HepG2 (cell line): ENCODE data around the gene GLRA3. TPM values are rescaled to one million over a fixed set of nuclear protein-coding genes. Genes with fewer than 3 reads are reported as not detected.

Experiments used
- ATAC-seq: fragments of 200-7000 bp; cut with Tn5 transposase; 3 replicates; pipeline ENCODE4 v1.9.1; 2020; ENCODE audit warnings: mild to moderate bottlenecking, moderate library complexity
- BruUV-seq: library from RNA; stranded (reverse); fragments of 400-500 nt; replicated peaks from 2 replicates; lab custom pipeline; 2021; lab: Mats Ljungman, UMichigan
- CTCF ChIA-PET: fragments of 300-600 bp; formaldehyde crosslinking; extraction: SDS; loops from one replicate; lab custom pipeline; 2021; ENCODE audit warnings: low total read pairs, inconsistent platforms, low intra/inter-chr PET ratio; lab: Yijun Ruan, JAX
- POLR2A ChIA-PET: fragments of 350-600 bp; sonication (Branson Sonifier 250); formaldehyde crosslinking; loops from one replicate; lab custom pipeline; 2020; ENCODE audit warnings: antibody characterized with exemption, inconsistent platforms; lab: Yijun Ruan, JAX
- DNase-seq: peaks from one replicate; pipeline ENCODE4 v3.0.0-alpha.2; 2015; ENCODE audit warnings: low spot score
- FAIRE-seq: peaks from 3 replicates; lab custom pipeline; 2011; peaks lifted over from hg19 to GRCh38; lab: Jason Lieb, UNC
- H2AFZ ChIP-seq: one replicate; pipeline ENCODE4 v1.6.1; 2011; ENCODE audit warnings: low read length, inconsistent platforms
- H3K27ac ChIP-seq: fragments of 300-600 bp; 3 replicates; pipeline ENCODE4 v1.8.0; 2011; ENCODE audit warnings: mixed run types, mild to moderate bottlenecking, mixed read lengths, low read length, inconsistent platforms; ENCODE audit not compliant: insufficient read depth; ENCODE audit errors: extremely low read length
- H3K27me3 ChIP-seq, 2 experiments: fragments of 200-600 bp in 1 of 2; 2 replicates in 1 of 2; 3 replicates in 1 of 2; pipeline versions ENCODE4 v1.6.0 to v1.8.0; 2011; ENCODE audit warnings: low read length in 2 of 2, mild to moderate bottlenecking in 2 of 2, moderate library complexity in 2 of 2, inconsistent platforms in 1 of 2; ENCODE audit not compliant: insufficient read depth in 2 of 2, control insufficient read depth in 1 of 2
- H3K36me3 ChIP-seq, 2 experiments: fragments of 200-600 bp in 1 of 2; replicated peaks in 1 of 2; 2 replicates in 1 of 2; 3 replicates in 1 of 2; pipeline versions ENCODE4 v1.5.1 to v1.8.0; 2011; ENCODE audit warnings: low read length in 2 of 2, inconsistent platforms in 1 of 2; ENCODE audit not compliant: insufficient read depth in 2 of 2, control insufficient read depth in 1 of 2
- H3K4me1 ChIP-seq: 2 replicates; pipeline ENCODE4 v1.5.1; 2012; ENCODE audit warnings: low read length, inconsistent platforms; ENCODE audit not compliant: insufficient read depth
- H3K4me2 ChIP-seq: 2 replicates; pipeline ENCODE4 v1.6.0; 2011; ENCODE audit warnings: low read depth, low read length, inconsistent platforms
- H3K4me3 ChIP-seq, 3 experiments: fragments of 200-600 bp in 1 of 3; sonication (generic), shearing (Covaris generic) in 1 of 3; replicated peaks in 1 of 3; 2 replicates each; pipeline ENCODE4 v1.5.1; 2011 to 2016; ENCODE audit warnings: low read length in 3 of 3, inconsistent platforms in 2 of 3, low read depth in 2 of 3, mild to moderate bottlenecking in 2 of 3, control low read depth in 1 of 3, mixed read lengths in 1 of 3; ENCODE audit not compliant: insufficient read depth in 1 of 3
- H3K79me2 ChIP-seq: one replicate; pipeline ENCODE4 v1.6.1; 2011; ENCODE audit warnings: low read length, inconsistent platforms; ENCODE audit not compliant: insufficient read depth
- H3K9ac ChIP-seq: 2 replicates; pipeline ENCODE4 v1.6.0; 2011; ENCODE audit warnings: mild to moderate bottlenecking, low read depth, low read length, inconsistent platforms; ENCODE audit not compliant: insufficient read depth
- H3K9me3 ChIP-seq: 2 replicates; pipeline ENCODE4 v1.5.1; 2012; ENCODE audit warnings: mild to moderate bottlenecking, low read length
- H4K20me1 ChIP-seq: 2 replicates; pipeline ENCODE4 v1.6.0; 2011; ENCODE audit warnings: inconsistent platforms, mild to moderate bottlenecking, low read length, moderate library complexity; ENCODE audit not compliant: insufficient read depth
- EHMT2 ChIP-seq: fragments of 200-600 bp; sonication (generic); IDR thresholded peaks from 2 replicates; pipeline ENCODE4 v1.7.0; 2017; ENCODE audit warnings: antibody characterized with exemption, low read depth, low read length, borderline replicate concordance
- FOXJ3 ChIP-seq: sonication (generic); formaldehyde crosslinking; IDR thresholded peaks from 2 replicates; pipeline ENCODE4 v1.4.0; 2020; ENCODE audit warnings: missing genetic modification reagents, mild to moderate bottlenecking, borderline replicate concordance
- IKZF1 ChIP-seq: fragments of 450-650 bp; IDR thresholded peaks from 2 replicates; pipeline ENCODE4 v1.7.1; 2016
- MZF1 ChIP-seq: sonication (generic); formaldehyde crosslinking; IDR thresholded peaks from 2 replicates; pipeline ENCODE4 v1.8.1; 2023; ENCODE audit warnings: mild to moderate bottlenecking, missing genetic modification reagents, borderline replicate concordance
- PAXIP1 ChIP-seq: sonication (generic); formaldehyde crosslinking; conservative IDR thresholded peaks from 2 replicates; pipeline ENCODE4 v1.4.0; 2020; ENCODE audit warnings: mild to moderate bottlenecking, missing genetic modification reagents, moderate library complexity
- REXO4 ChIP-seq: sonication (generic); formaldehyde crosslinking; IDR thresholded peaks from 2 replicates; pipeline ENCODE4 v1.8.0; 2022; ENCODE audit warnings: missing genetic modification reagents, mild to moderate bottlenecking, borderline replicate concordance
- SSRP1 ChIP-seq: IDR thresholded peaks from 2 replicates; pipeline ENCODE4 v1.6.1; 2016; ENCODE audit warnings: control low read depth
- TFDP2 ChIP-seq: sonication (generic); formaldehyde crosslinking; IDR thresholded peaks from 2 replicates; pipeline ENCODE4 v1.4.0; 2020; ENCODE audit warnings: missing genetic modification reagents
- ZKSCAN1 ChIP-seq: fragments of 150-350 bp; IDR thresholded peaks from 2 replicates; pipeline ENCODE4 v1.6.1; 2014; ENCODE audit warnings: low read length
- ZNF264 ChIP-seq: sonication (generic); formaldehyde crosslinking; IDR thresholded peaks from 2 replicates; pipeline ENCODE4 v1.4.0; 2020; ENCODE audit warnings: missing genetic modification reagents
- ZNF282 ChIP-seq: fragments of 450-650 bp; IDR thresholded peaks from 2 replicates; pipeline ENCODE4 v1.6.1; 2018; ENCODE audit not compliant: partially characterized antibody
- ZNF644 ChIP-seq: IDR thresholded peaks from 2 replicates; pipeline ENCODE4 v1.6.1; 2016; ENCODE audit warnings: low read depth
- ZNF710 ChIP-seq: sonication (generic); formaldehyde crosslinking; IDR thresholded peaks from 2 replicates; pipeline ENCODE4 v1.5.0; 2020; ENCODE audit warnings: mild to moderate bottlenecking, missing genetic modification reagents, borderline replicate concordance
- ZNF788 ChIP-seq: sonication (generic); formaldehyde crosslinking; IDR thresholded peaks from 2 replicates; pipeline ENCODE4 v1.5.0; 2020; ENCODE audit warnings: mild to moderate bottlenecking, missing genetic modification reagents, borderline replicate concordance
- WGBS: methylation state at CpG from one replicate; pipeline ENCODE4 v1.1.6; 2017; ENCODE audit warnings: low lambda C conversion rate; 5-methylcytosine and 5-hydroxymethylcytosine counted together
- in situ Hi-C: cut with HindIII; loops from 2 replicates; pipeline ENCODE4 v1.10.0; 2017; ENCODE audit warnings: low pct_unique_long_range_greater_than_20kb; ENCODE audit not compliant: extremely low pct_ligation_motif_present
- intact Hi-C: fragments of 100-400 bp; cut with micrococcal nuclease; formaldehyde crosslinking; loops from one replicate; pipeline ENCODE4 v1.10.0; 2022; ENCODE audit not compliant: unreplicated experiment
- polyA plus RNA-seq, 8 experiments: library from polyadenylated mRNA; depleted of rRNA in 3 of 8; stranded (reverse) in 7 of 8; unstranded in 1 of 8; fragments of >200 nt; fragmentation: Illumina TruSeq in 4 of 8; extraction: Trizol in 4 of 8; gene quantifications; 2 replicates each; pipeline versions ENCODE4 v1.2.1 to v1.2.3, GENCODE V29; 2011 to 2016; ENCODE audit warnings: low read depth in 4 of 8, missing spikeins in 1 of 8, mixed read lengths in 1 of 8; ENCODE audit not compliant: insufficient read depth in 1 of 8
- total RNA-seq, 5 experiments: library from RNA; depleted of rRNA; stranded (reverse); fragments of >200 nt; fragmentation: Illumina TruSeq; extraction: Trizol; gene quantifications; 2 replicates each; pipeline ENCODE4 v1.2.3, GENCODE V29; 2016; ENCODE audit warnings: low read depth in 1 of 5

GLRA3 gene
- total and polyA plus RNA-seq, 2 of the 13 experiments (the other 11 are each of a cell fraction or from before 2014, with no cell fraction given): not detected

- no peak for DNase-seq
- no peak overlapping the region for H3K4me2 ChIP-seq
- no peak overlapping the region for H2AFZ ChIP-seq
- no peaks in the 10 kb centered on the region for H4K20me1 ChIP-seq
- no peaks in the 10 kb centered on the region for H3K4me1 ChIP-seq
- ATAC-seq: no peak
- TF ChIP-seq FOXJ3: no peak
- no peak for TF ChIP-seq PAXIP1
- TF ChIP-seq TFDP2 (CRISPR knock-in tag): no peak
- no peak for TF ChIP-seq ZNF710 (CRISPR knock-in tag)
- TF ChIP-seq ZKSCAN1: no peak
- TF ChIP-seq IKZF1: no peak
- no peak for TF ChIP-seq MZF1 (CRISPR knock-in tag)
- TF ChIP-seq EHMT2: no peak
- TF ChIP-seq SSRP1 (CRISPR knock-in tag): no peak
- no peak for TF ChIP-seq ZNF282
- TF ChIP-seq ZNF264 (CRISPR knock-in tag): no peak
- TF ChIP-seq REXO4 (CRISPR knock-in tag): no peak
- no peak for TF ChIP-seq ZNF644 (CRISPR knock-in tag)
- no peak for TF ChIP-seq ZNF788 (CRISPR knock-in tag)
- ChIA-PET POLR2A (no interaction called here), CTCF (no interaction called here)
- no peak overlapping the region for H3K4me3 ChIP-seq
- BruUV-seq: no TSS peak
- H3K9ac ChIP-seq: no peak overlapping the region
- no peaks in the 10 kb centered on the region for H3K9me3 ChIP-seq
- no peaks in the 10 kb centered on the region for H3K27me3 ChIP-seq
- no peaks in the 10 kb centered on the region for H3K36me3 ChIP-seq
- intact Hi-C loops: no loop called here
- no peaks in the 10 kb centered on the region for H3K79me2 ChIP-seq
- WGBS: 0% methylated on average over 2 of the region's 2 CpGs
- in situ Hi-C loops: no loop called here
- no peak for FAIRE-seq
- no peak overlapping the region for H3K27ac ChIP-seq
These were observed 115.9 kb downstream of the GLRA3 start for GRCh38 chr4:174713181-174713580.
